H1 (cell line): ENCODE results near the gene OGFOD3. TPM values are rescaled to one million over a fixed set of nuclear protein-coding genes. Genes with fewer than 3 reads are reported as not detected.

ENCODE experiments used
- CTCF ChIA-PET: fragments of 300-600 bp; sonication (Branson Sonifier 250); formaldehyde crosslinking; loops from one replicate; lab custom pipeline; 2021; ENCODE audit not compliant: partially characterized antibody; lab: Charles Lee
- POLR2A ChIA-PET: fragments of 300-600 bp; sonication (Branson Sonifier 250); formaldehyde crosslinking; loops from one replicate; lab custom pipeline; 2021; ENCODE audit warnings: inconsistent platforms; ENCODE audit not compliant: partially characterized antibody; lab: Charles Lee
- DNase-seq, 2 experiments: peaks; one replicate each; pipeline versions ENCODE4 v3.0.0 to v3.0.0-alpha.2; 2010 to 2022; ENCODE audit warnings: low spot score in 2 of 2, low read depth in 1 of 2, mixed read lengths in 1 of 2
- FAIRE-seq: peaks from 2 replicates; lab custom pipeline; 2011; peaks lifted over from hg19 to GRCh38; lab: Jason Lieb, UNC
- H2AFZ ChIP-seq: 2 replicates; pipeline ENCODE4 v1.8.1; 2012; ENCODE audit warnings: low read length, inconsistent platforms
- H2AK5ac ChIP-seq: 2 replicates; pipeline ENCODE4 v1.6.1; 2013; ENCODE audit warnings: low read depth, low read length
- H2BK120ac ChIP-seq: replicated peaks from 2 replicates; pipeline ENCODE3; 2013; ENCODE audit warnings: low read depth, low read length, inconsistent platforms
- H2BK12ac ChIP-seq: 2 replicates; pipeline ENCODE4 v1.6.1; 2013; ENCODE audit warnings: low read depth, low read length
- H2BK15ac ChIP-seq: 2 replicates; pipeline ENCODE4 v1.6.1; 2013; ENCODE audit warnings: low read length
- H2BK20ac ChIP-seq: 2 replicates; pipeline ENCODE4 v1.6.1; 2013; ENCODE audit warnings: low read length
- H2BK5ac ChIP-seq: 2 replicates; pipeline ENCODE4 v1.6.1; 2013; ENCODE audit warnings: low read depth, low read length
- H3K14ac ChIP-seq: 2 replicates; pipeline ENCODE4 v1.6.1; 2013; ENCODE audit warnings: inconsistent platforms; ENCODE audit not compliant: insufficient read length
- H3K18ac ChIP-seq: 2 replicates; pipeline ENCODE4 v1.6.1; 2013; ENCODE audit warnings: low read length; ENCODE audit errors: extremely low read depth
- H3K23ac ChIP-seq: 2 replicates; pipeline ENCODE4 v1.6.1; 2013; ENCODE audit warnings: inconsistent platforms; ENCODE audit not compliant: insufficient read length
- H3K23me2 ChIP-seq: 2 replicates; pipeline ENCODE4 v1.6.1; 2013; ENCODE audit warnings: low read depth, low read length
- H3K27ac ChIP-seq: 2 replicates; pipeline ENCODE4 v1.6.1; 2011; ENCODE audit warnings: low read depth, low read length, inconsistent platforms
- H3K27me3 ChIP-seq, 4 experiments: replicated peaks in 1 of 4; 1 replicate in 1 of 4; 2 replicates in 3 of 4; pipeline versions ENCODE4 v1.6.1 to v1.8.1; 2011 to 2013; ENCODE audit warnings: low read length in 3 of 4, mild to moderate bottlenecking in 3 of 4, inconsistent platforms in 2 of 4, mixed read lengths in 2 of 4, moderate library complexity in 1 of 4; ENCODE audit not compliant: control insufficient read depth in 3 of 4, insufficient read depth in 3 of 4; ENCODE audit errors: extremely low read depth in 1 of 4
- H3K36me3 ChIP-seq, 4 experiments: 2 replicates each; pipeline versions ENCODE4 v1.6.1 to v1.8.1; 2011 to 2013; ENCODE audit warnings: mild to moderate bottlenecking in 4 of 4, low read length in 3 of 4, moderate library complexity in 2 of 4, control low read depth in 1 of 4, inconsistent platforms in 1 of 4; ENCODE audit not compliant: insufficient read depth in 4 of 4, control insufficient read depth in 2 of 4
- H3K4ac ChIP-seq: replicated peaks from 2 replicates; pipeline ENCODE3; 2013; ENCODE audit warnings: low read length, low read depth, mixed read lengths, inconsistent platforms; ENCODE audit not compliant: insufficient read length
- H3K4me1 ChIP-seq, 4 experiments: replicated peaks in 1 of 4; 1 replicate in 1 of 4; 2 replicates in 3 of 4; pipeline versions ENCODE4 v1.6.1 to v1.8.1; 2011 to 2013; ENCODE audit warnings: low read length in 3 of 4, inconsistent platforms in 2 of 4, mixed read lengths in 1 of 4; ENCODE audit not compliant: insufficient read depth in 4 of 4, control insufficient read depth in 3 of 4
- H3K4me2 ChIP-seq, 2 experiments: 2 replicates each; pipeline versions ENCODE4 v1.6.1 to v1.8.1; 2011 to 2013; ENCODE audit warnings: low read depth in 2 of 2, low read length in 2 of 2, control low read depth in 1 of 2, inconsistent platforms in 1 of 2, mild to moderate bottlenecking in 1 of 2; ENCODE audit not compliant: insufficient read depth in 1 of 2
- H3K4me3 ChIP-seq, 4 experiments: fragments of 200-600, 300-600 bp in 1 of 4; sonication (generic), shearing (Covaris generic), sonication (Bioruptor Twin) in 1 of 4; 2 replicates each; pipeline versions ENCODE4 v1.5.1 to v1.8.1; 2011 to 2016; ENCODE audit warnings: low read length in 4 of 4, low read depth in 3 of 4, control low read depth in 2 of 4, inconsistent platforms in 2 of 4, mild to moderate bottlenecking in 2 of 4, mixed read lengths in 1 of 4, moderate library complexity in 1 of 4; ENCODE audit not compliant: insufficient read depth in 2 of 4; ENCODE audit errors: extremely low read depth in 1 of 4
- H3K56ac ChIP-seq: replicated peaks from 2 replicates; pipeline ENCODE3; 2013; ENCODE audit warnings: low read depth, mild to moderate bottlenecking, mixed read lengths, low read length, inconsistent platforms; ENCODE audit not compliant: insufficient read length
- H3K79me1 ChIP-seq: 2 replicates; pipeline ENCODE4 v1.6.1; 2013; ENCODE audit warnings: low read depth, low read length, control low read depth
- H3K79me2 ChIP-seq, 2 experiments: 2 replicates each; pipeline versions ENCODE4 v1.6.1 to v1.8.1; 2012 to 2013; ENCODE audit warnings: low read length in 2 of 2, mild to moderate bottlenecking in 2 of 2, inconsistent platforms in 1 of 2; ENCODE audit not compliant: insufficient read depth in 2 of 2, control insufficient read depth in 1 of 2
- H3K9ac ChIP-seq, 4 experiments: replicated peaks in 1 of 4; 1 replicate in 1 of 4; 2 replicates in 3 of 4; pipeline versions ENCODE4 v1.6.1 to v1.8.1; 2011 to 2013; ENCODE audit warnings: low read depth in 3 of 4, low read length in 3 of 4, control low read depth in 2 of 4, mild to moderate bottlenecking in 2 of 4, moderate library complexity in 2 of 4, inconsistent platforms in 1 of 4; ENCODE audit errors: extremely low read depth in 1 of 4
- H3K9me3 ChIP-seq, 2 experiments: 2 replicates each; pipeline versions ENCODE4 v1.6.1 to v1.8.1; 2012 to 2013; ENCODE audit warnings: mild to moderate bottlenecking in 2 of 2, moderate library complexity in 2 of 2, control low read depth in 1 of 2, inconsistent platforms in 1 of 2, low read depth in 1 of 2, low read length in 1 of 2, mixed read lengths in 1 of 2; ENCODE audit not compliant: insufficient read depth in 2 of 2
- H4K20me1 ChIP-seq, 2 experiments: replicated peaks in 1 of 2; 2 replicates each; pipeline versions ENCODE3 to v1.8.1; 2011 to 2013; ENCODE audit warnings: inconsistent platforms in 2 of 2, low read length in 2 of 2, mild to moderate bottlenecking in 1 of 2; ENCODE audit not compliant: insufficient read depth in 2 of 2, control insufficient read depth in 1 of 2
- H4K5ac ChIP-seq: 2 replicates; pipeline ENCODE4 v1.6.1; 2013; ENCODE audit warnings: low read length, low read depth, mixed read lengths, inconsistent platforms; ENCODE audit not compliant: insufficient read length
- H4K8ac ChIP-seq: 2 replicates; pipeline ENCODE4 v1.8.0; 2013; ENCODE audit warnings: mild to moderate bottlenecking, moderate library complexity, low read length, inconsistent platforms; ENCODE audit not compliant: insufficient read depth; ENCODE audit errors: extremely low read depth
- H4K91ac ChIP-seq: replicated peaks from 2 replicates; pipeline ENCODE3; 2013; ENCODE audit warnings: low read length, mixed read lengths, inconsistent platforms; ENCODE audit not compliant: insufficient read length
- CHD1 ChIP-seq: IDR thresholded peaks from 2 replicates; pipeline ENCODE4 v1.6.1; 2012; ENCODE audit warnings: low read depth, low read length, improper control_type of control experiment
- CTCF ChIP-seq, 3 experiments: IDR thresholded peaks; 1 replicate in 2 of 3; 2 replicates in 1 of 3; pipeline versions ENCODE4 v1.5.1 to v1.6.1; 2011; ENCODE audit warnings: low read length in 3 of 3, mild to moderate bottlenecking in 3 of 3, inconsistent platforms in 2 of 3, low read depth in 1 of 3, moderate library complexity in 1 of 3; ENCODE audit not compliant: insufficient read depth in 1 of 3; ENCODE audit errors: control extremely low read depth in 1 of 3
- E2F6 ChIP-seq: IDR thresholded peaks from 2 replicates; pipeline ENCODE4 v1.6.1; 2012; ENCODE audit warnings: inconsistent platforms
- EZH2 ChIP-seq: fragments of 200-600 bp; sonication (generic); IDR thresholded peaks from 2 replicates; pipeline ENCODE4 v1.7.1; 2012; ENCODE audit warnings: low read depth, mild to moderate bottlenecking, moderate library complexity, low read length, inconsistent platforms; ENCODE audit not compliant: severe bottlenecking
- GABPA ChIP-seq: IDR thresholded peaks from 2 replicates; pipeline ENCODE4 v1.6.1; 2011; ENCODE audit warnings: mild to moderate bottlenecking, low read length, moderate library complexity, borderline replicate concordance; ENCODE audit not compliant: insufficient read depth
- MAX ChIP-seq: IDR thresholded peaks from 2 replicates; pipeline ENCODE4 v1.6.1; 2012; ENCODE audit warnings: inconsistent platforms
- PHF8 ChIP-seq: fragments of 200-600 bp; sonication (generic); conservative IDR thresholded peaks from 2 replicates; pipeline ENCODE4 v1.7.1; 2012; ENCODE audit warnings: low read depth, mild to moderate bottlenecking, inconsistent platforms, low read length, moderate library complexity
- RBBP5 ChIP-seq: IDR thresholded peaks from 2 replicates; pipeline ENCODE4 v1.7.1; 2012; ENCODE audit warnings: low read depth, mild to moderate bottlenecking, inconsistent platforms, low read length, moderate library complexity, borderline replicate concordance
- RFX5 ChIP-seq: IDR thresholded peaks from 2 replicates; pipeline ENCODE4 v1.6.1; 2011; ENCODE audit warnings: low read depth, low read length, improper control_type of control experiment, borderline replicate concordance
- YY1 ChIP-seq: IDR thresholded peaks from 2 replicates; pipeline ENCODE4 v1.6.1; 2011; ENCODE audit warnings: low read depth, mild to moderate bottlenecking, low read length
- WGBS, 2 experiments: shearing (Covaris generic) in 1 of 2; methylation state at CpG; one replicate each; pipeline versions ENCODE4 v1.1.6 to v1.1.7; 2013 to 2015; ENCODE audit warnings: low lambda C conversion rate in 2 of 2, mixed read lengths in 2 of 2, inconsistent platforms in 1 of 2, low coverage in 1 of 2, missing lambda C conversion rate in 1 of 2; ENCODE audit not compliant: insufficient replicate concordance in 2 of 2, insufficient coverage in 1 of 2, insufficient read length in 1 of 2; ENCODE audit errors: extremely low coverage in 1 of 2, missing lambda C conversion rate in 1 of 2; 5-methylcytosine and 5-hydroxymethylcytosine counted together
- polyA plus RNA-seq, 7 experiments: library from polyadenylated mRNA; depleted of rRNA in 3 of 7; stranded (reverse) in 5 of 7; unstranded in 2 of 7; fragments of >200 nt in 5 of 7; fragments of 200-250 nt in 2 of 7; gene quantifications; 1 replicate in 5 of 7; 2 replicates in 1 of 7; 4 replicates in 1 of 7; pipeline versions ENCODE4 v1.2.1 to v1.2.3, GENCODE V29; 2011 to 2013; ENCODE audit warnings: missing spikeins in 2 of 7, mixed read lengths in 2 of 7
- total RNA-seq: library from RNA; stranded (reverse); fragmentation: NEBNext Ultra II Directional; extraction: Animal tissue kit (Norgen Biotek cat#: 25700); gene quantifications from 2 replicates; pipeline ENCODE4 v1.2.1, GENCODE V29; 2021

OGFOD3 gene
- total and polyA plus RNA-seq, 2 of the 8 experiments (the other 6 are each of a cell fraction or from before 2014, with no cell fraction given) = 21.1 to 21.8 TPM

- CTCF ChIA-PET = interaction anchor here (1.2 to 3.0 kb wide), 2 partner anchors 12 to 116 kb away, joined by 3 to 17 read pairs; no protein-coding TSS in a partner anchor
- POLR2A ChIA-PET = interaction anchor here (0.7 kb wide), 1 partner anchor 9 kb away, joined by 4 read pairs; no protein-coding TSS in a partner anchor
- no peak for TF ChIP-seq CHD1
- no peak for TF ChIP-seq YY1
- no peak for TF ChIP-seq EZH2
- TF ChIP-seq RBBP5 = no peak
- no peak for TF ChIP-seq RFX5
- TF ChIP-seq MAX = no peak
- TF ChIP-seq GABPA = no peak
- TF ChIP-seq CTCF (IDR thresholded peaks at IDR 0.05; ENCODE audit: control extremely low read depth in 1 of 3, insufficient read depth in 1 of 3, low read depth in 1 of 3, low read length in 3 of 3) = no peak
- no peak for TF ChIP-seq PHF8
- no peak for TF ChIP-seq E2F6
Observed at GRCh38 chr17:82437325-82437668, 18.9 kb upstream of the OGFOD3 start.

More at GRCh38 chr17:82437325-82437668, 18.9 kb upstream of the OGFOD3 start:
- H4K5ac ChIP-seq = no peak overlapping the region
- no peak overlapping the region for H2BK20ac ChIP-seq
- H3K9me3 ChIP-seq = no peaks in the 10 kb centered on the region
- no peaks in the 10 kb centered on the region for H3K23me2 ChIP-seq
- H3K27me3 ChIP-seq = no peaks in the 10 kb centered on the region
- H3K23ac ChIP-seq = no peak overlapping the region
- H2BK120ac ChIP-seq = no peak overlapping the region
- no peak overlapping the region for H2AFZ ChIP-seq
- H3K18ac ChIP-seq = no peak overlapping the region
- no peak overlapping the region for H3K27ac ChIP-seq
- no peak overlapping the region for H3K9ac ChIP-seq
- H3K79me2 ChIP-seq = no peaks in the 10 kb centered on the region
- no peaks in the 10 kb centered on the region for H3K79me1 ChIP-seq
- H3K36me3 ChIP-seq = peaks cover 0 to 9% (median 2%) of the 10 kb centered on the region in 4 experiments; a peak in 3 of 8 replicates
- 85% methylated on average over 17 of the region's 18 CpGs; no CpG with 5 or more reads in 1 of the 2 experiments for WGBS, 2 experiments
- H4K8ac ChIP-seq = no peak overlapping the region
- no peak overlapping the region for H2BK15ac ChIP-seq
- FAIRE-seq (no peak), DNase-seq (no peak)
- H4K20me1 ChIP-seq = peaks cover 0 to 10% of the 10 kb centered on the region in 2 experiments
- no peak overlapping the region for H2BK5ac ChIP-seq
- no peak overlapping the region for H3K56ac ChIP-seq
- no peak overlapping the region for H3K4ac ChIP-seq
- H2AK5ac ChIP-seq = no peak overlapping the region
- no peak overlapping the region for H3K4me3 ChIP-seq
- H3K14ac ChIP-seq = no peak overlapping the region
- no peak overlapping the region for H4K91ac ChIP-seq
- peaks cover 0 to 18% (median 8%) of the 10 kb centered on the region in 4 experiments; a peak in 6 of 7 replicates for H3K4me1 ChIP-seq
- no peak overlapping the region for H3K4me2 ChIP-seq
- H2BK12ac ChIP-seq = no peak overlapping the region
